HepG2 (cell line): ENCODE measurements around the gene ZNF821. TPM values are rescaled to one million over a fixed set of nuclear protein-coding genes. Genes with fewer than 3 reads are reported as not detected.

ENCODE experiments used
- AGO2 ChIP-seq: fragments of 200-400 bp; formaldehyde crosslinking; optimal IDR thresholded peaks from 2 replicates; pipeline ENCODE3; 2017; ENCODE audit warnings: mild to moderate bottlenecking, low read depth, low read length, moderate library complexity
- AHDC1 ChIP-seq: sonication (generic); formaldehyde crosslinking; IDR thresholded peaks from 2 replicates; pipeline ENCODE4 v1.5.1; 2020; ENCODE audit warnings: mild to moderate bottlenecking, missing genetic modification reagents, borderline replicate concordance
- FOXC1 ChIP-seq: sonication (generic); formaldehyde crosslinking; IDR thresholded peaks from 2 replicates; pipeline ENCODE4 v1.8.0; 2022; ENCODE audit warnings: mild to moderate bottlenecking, missing genetic modification reagents, borderline replicate concordance
- HMGXB4 ChIP-seq, 2 experiments: sonication (generic) in 1 of 2; formaldehyde crosslinking in 1 of 2; IDR thresholded peaks; 2 replicates each; pipeline versions ENCODE4 v1.4.0 to v1.6.1; 2018 to 2020; ENCODE audit warnings: missing genetic modification reagents in 2 of 2, borderline replicate concordance in 1 of 2, low read depth in 1 of 2, mild to moderate bottlenecking in 1 of 2, missing biosample characterization in 1 of 2
- NR2F2 ChIP-seq: IDR thresholded peaks from 2 replicates; pipeline ENCODE4 v1.6.1; 2012; ENCODE audit warnings: low read depth, inconsistent platforms, borderline replicate concordance
- ONECUT2 ChIP-seq: sonication (generic); formaldehyde crosslinking; IDR thresholded peaks from 2 replicates; pipeline ENCODE4 v1.4.0; 2020; ENCODE audit warnings: missing genetic modification reagents
- PPARG ChIP-seq: conservative IDR thresholded peaks from 2 replicates; pipeline ENCODE4 v1.6.1; 2016; ENCODE audit warnings: missing biosample characterization, missing genetic modification reagents
- SPEN ChIP-seq: sonication (generic); formaldehyde crosslinking; IDR thresholded peaks from 2 replicates; pipeline ENCODE4 v1.5.1; 2020; ENCODE audit warnings: low read depth, mild to moderate bottlenecking, missing genetic modification reagents
- TAF1 ChIP-seq: sonication (generic); formaldehyde crosslinking; IDR thresholded peaks from 2 replicates; pipeline ENCODE4 v1.4.0; 2020; ENCODE audit warnings: missing genetic modification reagents
- ZBTB8A ChIP-seq: sonication (generic); formaldehyde crosslinking; IDR thresholded peaks from 2 replicates; pipeline ENCODE4 v1.4.0; 2020; ENCODE audit warnings: mild to moderate bottlenecking, low read depth, missing genetic modification reagents, borderline replicate concordance
- ZNF547 ChIP-seq: sonication (generic); formaldehyde crosslinking; IDR thresholded peaks from 2 replicates; pipeline ENCODE4 v1.5.1; 2020; ENCODE audit warnings: mild to moderate bottlenecking, missing genetic modification reagents
- ZNF674 ChIP-seq: sonication (generic); formaldehyde crosslinking; IDR thresholded peaks from 2 replicates; pipeline ENCODE4 v1.5.0; 2020; ENCODE audit warnings: low read depth, mild to moderate bottlenecking, missing genetic modification reagents
- ZSCAN29 ChIP-seq: sonication (generic); formaldehyde crosslinking; conservative IDR thresholded peaks from 2 replicates; pipeline ENCODE4 v1.4.0; 2020; ENCODE audit warnings: mild to moderate bottlenecking, missing genetic modification reagents
- polyA plus RNA-seq, 8 experiments: library from polyadenylated mRNA; depleted of rRNA in 3 of 8; stranded (reverse) in 7 of 8; unstranded in 1 of 8; fragments of >200 nt; fragmentation: Illumina TruSeq in 4 of 8; extraction: Trizol in 4 of 8; gene quantifications; 2 replicates each; pipeline versions ENCODE4 v1.2.1 to v1.2.3, GENCODE V29; 2011 to 2016; ENCODE audit warnings: low read depth in 4 of 8, missing spikeins in 1 of 8, mixed read lengths in 1 of 8; ENCODE audit not compliant: insufficient read depth in 1 of 8
- total RNA-seq, 5 experiments: library from RNA; depleted of rRNA; stranded (reverse); fragments of >200 nt; fragmentation: Illumina TruSeq; extraction: Trizol; gene quantifications; 2 replicates each; pipeline ENCODE4 v1.2.3, GENCODE V29; 2016; ENCODE audit warnings: low read depth in 1 of 5

ZNF821 gene
- total and polyA plus RNA-seq, 2 of the 13 experiments (the other 11 are each of a cell fraction or from before 2014, with no cell fraction given) = 7.0 to 9.1 TPM

- TF ChIP-seq FOXC1 (CRISPR knock-in tag) (peak; percentile 36; the same call in 1 of the 2 replicates), NR2F2 (no peak), ZNF674 (CRISPR knock-in tag) (no peak), PPARG (CRISPR knock-in tag) (0 out of 2 replicates have a peak, but pooled peaks have one; percentile 12), ONECUT2 (CRISPR knock-in tag) (no peak), ZSCAN29 (CRISPR knock-in tag) (peak; percentile 62; the same call in 1 of the 2 replicates), HMGXB4 (CRISPR knock-in tag; IDR thresholded peaks at IDR 0.05; ENCODE audit: borderline replicate concordance in 1 of 2, low read depth in 1 of 2) (peak; percentile 49 to 96), TAF1 (peak; percentile 51; the same call in 1 of the 2 replicates), SPEN (CRISPR knock-in tag) (peak; percentile 70), AHDC1 (no peak), ZNF547 (no peak; the same call in 1 of the 2 replicates), AGO2 (peak; percentile 56), ZBTB8A (peak; percentile 91; the same call in 1 of the 2 replicates)
Observed at GRCh38 chr16:71883849-71884638, at the start of gene ZNF821 (continued).
